ENCODE measurements around the gene CCHCR1.

The CCHCR1 gene

GRCh38 chr6:31162463-31163165, 5.0 kb upstream of the CCHCR1 start:
- no peak for DNase-seq (ENCODE audit: low spot score)

- no peak for DNase-seq (ENCODE audit: low spot score)
These were observed 3.9 kb upstream of the CCHCR1 start for GRCh38 chr6:31161216-31162126.

GRCh38 chr6:31158863-31159855, 1.6 kb upstream of the CCHCR1 start:
- DNase-seq (ENCODE audit: low spot score): peak; percentile 32

GRCh38 chr6:31158140-31158862, 699 bp upstream of the CCHCR1 start, which contains the start of gene TCF19:
TCF19 (plus strand) TSS chr6:31158589; CDS start chr6:31159470, 881 bp downstream.
- DNase-seq (ENCODE audit: low spot score): peak; percentile 98

- DNase-seq (ENCODE audit: low spot score): no peak
These were observed 961 bp downstream of the CCHCR1 start for GRCh38 chr6:31156641-31157040.

- no peak for DNase-seq (ENCODE audit: low spot score)
These were observed 3.2 kb downstream of the CCHCR1 start for GRCh38 chr6:31154436-31154835.

- DNase-seq (ENCODE audit: low spot score): no peak
These were observed 4.8 kb downstream of the CCHCR1 start for GRCh38 chr6:31152781-31153180.

- no peak for DNase-seq (ENCODE audit: low spot score)
These were observed 7.7 kb downstream of the CCHCR1 start for GRCh38 chr6:31149827-31150447.

GRCh38 chr6:31145386-31145785, 12.2 kb downstream of the CCHCR1 start:
- no peak for DNase-seq (ENCODE audit: low spot score)

GRCh38 chr6:31144970-31145340, 12.6 kb downstream of the CCHCR1 start:
- no peak for DNase-seq (ENCODE audit: low spot score)

GRCh38 chr6:31144296-31144969, 13.2 kb downstream of the CCHCR1 start:
- no peak for DNase-seq (ENCODE audit: low spot score)

- no peak for DNase-seq (ENCODE audit: low spot score)
These were observed 14.5 kb downstream of the CCHCR1 start for GRCh38 chr6:31143148-31143547.

GRCh38 chr6:31142361-31142761, 15.2 kb downstream of the CCHCR1 start:
- no peak for DNase-seq (ENCODE audit: low spot score)

GRCh38 chr6:31140643-31141042, 17.0 kb downstream of the CCHCR1 start:
- no peak for DNase-seq (ENCODE audit: low spot score)

- DNase-seq (ENCODE audit: low spot score): no peak
These were observed 18.0 kb downstream of the CCHCR1 start for GRCh38 chr6:31139599-31139998.

GRCh38 chr6:31138982-31139381, 18.6 kb downstream of the CCHCR1 start, which contains the start of gene PSORS1C2:
PSORS1C2 (minus strand) TSS chr6:31139066; CDS start chr6:31139026, 40 bp downstream.
- no peak for DNase-seq (ENCODE audit: low spot score)

GRCh38 chr6:31135710-31136109, 21.9 kb downstream of the CCHCR1 start:
- DNase-seq (ENCODE audit: low spot score): no peak

- no peak for DNase-seq (ENCODE audit: low spot score)
These were observed 24.8 kb downstream of the CCHCR1 start for GRCh38 chr6:31132806-31133205.

- no peak for DNase-seq (ENCODE audit: low spot score)
These were observed 26.0 kb downstream of the CCHCR1 start for GRCh38 chr6:31131595-31131994.

GRCh38 chr6:31130751-31131150, 26.9 kb downstream of the CCHCR1 start:
- DNase-seq (ENCODE audit: low spot score): no peak

Measured in hematopoietic multipotent progenitor cell treated with erythropoietin and hydrocortisone succinate and interleukin-3 and kit ligand, for 15 days (in vitro differentiated cells).